Measurements from ENCODE around the gene KCNE1.

GRCh38 chr21:34550182-34550799 lies 38.3 kb upstream of the KCNE1 start:
- TF ChIP-seq CTCF (IDR thresholded peaks at IDR 0.05): no peak
- no peak for TF ChIP-seq POLR2A (IDR thresholded peaks at IDR 0.05)

Data from ovary (tissue), 3 donors.